OCI-LY7 (cell line): Measurements from ENCODE around the gene DNAAF8.
"Not testable (repeated sequence)": the region's sequence is repeated elsewhere in the genome, so short reads cannot be mapped to it uniquely, and the experiment has no call there.

ENCODE experiments used
- EZH2phosphoT487 ChIP-seq: fragments of 200-600 bp; sonication (generic); IDR thresholded peaks from 2 replicates; pipeline ENCODE4 v1.6.1; 2018; ENCODE audit warnings: low read depth, borderline replicate concordance, mild to moderate bottlenecking, mixed run types, antibody characterized with exemption, low read length, moderate library complexity, mixed read lengths
- TF ChIP-seq, protein P1 (sequence below): fragments of 200-600 bp; sonication (generic); conservative IDR thresholded peaks from 2 replicates; pipeline ENCODE4 v1.5.1; 2014; ENCODE audit warnings: mild to moderate bottlenecking, antibody characterized with exemption, low read length, moderate library complexity, mixed read lengths

DNA sequence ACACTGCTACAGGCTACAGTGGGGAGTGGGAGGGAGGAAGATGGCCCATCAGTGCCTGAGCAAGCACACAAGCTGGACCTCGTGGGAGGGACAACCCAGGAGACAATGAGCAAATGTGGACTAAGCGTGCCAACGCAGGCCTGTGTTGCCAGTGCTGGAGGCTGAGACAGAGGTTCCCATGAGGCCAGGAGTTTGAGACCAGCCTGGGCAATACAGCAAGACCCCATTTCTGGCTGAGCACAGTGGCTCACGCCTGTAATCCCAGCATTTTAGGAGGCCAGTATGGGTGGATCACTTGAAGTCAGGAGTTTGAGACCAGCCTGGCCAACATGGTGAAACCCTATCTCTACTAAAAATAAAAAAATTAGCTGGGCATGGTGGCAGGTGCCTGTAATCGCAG, 4.0 kb downstream of the DNAAF8 start:
- TF ChIP-seq, protein P1, sequence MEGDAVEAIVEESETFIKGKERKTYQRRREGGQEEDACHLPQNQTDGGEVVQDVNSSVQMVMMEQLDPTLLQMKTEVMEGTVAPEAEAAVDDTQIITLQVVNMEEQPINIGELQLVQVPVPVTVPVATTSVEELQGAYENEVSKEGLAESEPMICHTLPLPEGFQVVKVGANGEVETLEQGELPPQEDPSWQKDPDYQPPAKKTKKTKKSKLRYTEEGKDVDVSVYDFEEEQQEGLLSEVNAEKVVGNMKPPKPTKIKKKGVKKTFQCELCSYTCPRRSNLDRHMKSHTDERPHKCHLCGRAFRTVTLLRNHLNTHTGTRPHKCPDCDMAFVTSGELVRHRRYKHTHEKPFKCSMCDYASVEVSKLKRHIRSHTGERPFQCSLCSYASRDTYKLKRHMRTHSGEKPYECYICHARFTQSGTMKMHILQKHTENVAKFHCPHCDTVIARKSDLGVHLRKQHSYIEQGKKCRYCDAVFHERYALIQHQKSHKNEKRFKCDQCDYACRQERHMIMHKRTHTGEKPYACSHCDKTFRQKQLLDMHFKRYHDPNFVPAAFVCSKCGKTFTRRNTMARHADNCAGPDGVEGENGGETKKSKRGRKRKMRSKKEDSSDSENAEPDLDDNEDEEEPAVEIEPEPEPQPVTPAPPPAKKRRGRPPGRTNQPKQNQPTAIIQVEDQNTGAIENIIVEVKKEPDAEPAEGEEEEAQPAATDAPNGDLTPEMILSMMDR = not testable (repeated sequence)
- TF ChIP-seq EZH2phosphoT487 = not testable (repeated sequence)
